ENCODE data around the gene OR4N2. TPM values are rescaled to one million over a fixed set of nuclear protein-coding genes. Genes with fewer than 3 reads are reported as not detected.

The OR4N2 gene
- polyA plus RNA-seq, 2 donors: not detected

Other genes starting within 250 kb of the OR4N2 start
- gene OR11H2, start 89.9 kb upstream of the OR4N2 start, polyA plus RNA-seq: not detected
- gene OR4Q3, start 60.2 kb upstream of the OR4N2 start, polyA plus RNA-seq: not detected
- not detected for gene OR4M1, start 30.3 kb upstream of the OR4N2 start, polyA plus RNA-seq
- gene OR4K2, start 71.4 kb downstream of the OR4N2 start, polyA plus RNA-seq: not detected
- gene OR4K5, start 116.8 kb downstream of the OR4N2 start, polyA plus RNA-seq: not detected
- not detected for gene OR4K1, start 127.1 kb downstream of the OR4N2 start, polyA plus RNA-seq
- gene OR4K15, start 171.8 kb downstream of the OR4N2 start, polyA plus RNA-seq: not detected
- gene OR4Q2, start 198.4 kb downstream of the OR4N2 start, polyA plus RNA-seq: not detected
- not detected for gene OR4K14, start 215.5 kb downstream of the OR4N2 start, polyA plus RNA-seq
- gene OR4K13, start 232.3 kb downstream of the OR4N2 start, polyA plus RNA-seq: not detected